Upper lobe of left lung (tissue), 4 donors: ENCODE measurements around the gene TET3.

Experiments
- EP300 ChIP-seq, 4 donors: sonication (generic); formaldehyde crosslinking; IDR thresholded peaks; one replicate each; pipeline ENCODE4 v1.5.1; 2017; ENCODE audit warnings: antibody characterized with exemption in 4 of 4, control low read depth in 2 of 4
- POLR2A ChIP-seq, 4 donors: fragments of 450-650 bp; IDR thresholded peaks; one replicate each; pipeline ENCODE4 v1.5.1; 2016 to 2017; ENCODE audit warnings: antibody characterized with exemption in 4 of 4, mild to moderate bottlenecking in 2 of 4
- POLR2AphosphoS5 ChIP-seq, 2 donors: sonication (generic); formaldehyde crosslinking; IDR thresholded peaks; one replicate each; pipeline ENCODE4 v1.5.1; 2017; ENCODE audit warnings: antibody characterized with exemption in 2 of 2
- TF ChIP-seq, protein P1 (sequence below), 6 experiments: fragments of 450-650 bp in 4 of 6; fragments of 200-600 bp in 2 of 6; sonication (generic) in 2 of 6; IDR thresholded peaks; one replicate each; pipeline ENCODE4 v1.5.1; 2016 to 2019; ENCODE audit warnings: antibody characterized with exemption in 6 of 6

DNA sequence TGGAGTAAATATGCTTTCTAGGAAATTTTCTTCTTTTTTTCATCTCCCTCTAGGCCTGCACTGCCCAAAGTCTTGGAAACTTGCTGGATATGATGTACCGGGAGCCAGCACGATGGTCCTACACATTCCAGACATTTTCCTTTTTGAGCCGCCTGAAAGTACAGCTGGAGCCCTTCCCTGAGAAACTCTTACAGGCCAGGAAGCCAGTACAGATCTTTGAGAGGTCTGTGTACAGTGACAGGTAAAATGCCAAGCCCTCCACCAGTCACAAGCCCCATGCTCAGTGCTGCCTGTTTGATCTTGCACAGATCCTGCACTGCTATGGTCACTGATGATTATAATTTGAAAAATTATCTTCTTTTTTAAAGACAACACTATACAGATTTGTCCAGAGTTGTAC is 38.0 kb upstream of the TET3 start:
- no peak for TF ChIP-seq POLR2A (IDR thresholded peaks at IDR 0.05)
- TF ChIP-seq, protein P1, sequence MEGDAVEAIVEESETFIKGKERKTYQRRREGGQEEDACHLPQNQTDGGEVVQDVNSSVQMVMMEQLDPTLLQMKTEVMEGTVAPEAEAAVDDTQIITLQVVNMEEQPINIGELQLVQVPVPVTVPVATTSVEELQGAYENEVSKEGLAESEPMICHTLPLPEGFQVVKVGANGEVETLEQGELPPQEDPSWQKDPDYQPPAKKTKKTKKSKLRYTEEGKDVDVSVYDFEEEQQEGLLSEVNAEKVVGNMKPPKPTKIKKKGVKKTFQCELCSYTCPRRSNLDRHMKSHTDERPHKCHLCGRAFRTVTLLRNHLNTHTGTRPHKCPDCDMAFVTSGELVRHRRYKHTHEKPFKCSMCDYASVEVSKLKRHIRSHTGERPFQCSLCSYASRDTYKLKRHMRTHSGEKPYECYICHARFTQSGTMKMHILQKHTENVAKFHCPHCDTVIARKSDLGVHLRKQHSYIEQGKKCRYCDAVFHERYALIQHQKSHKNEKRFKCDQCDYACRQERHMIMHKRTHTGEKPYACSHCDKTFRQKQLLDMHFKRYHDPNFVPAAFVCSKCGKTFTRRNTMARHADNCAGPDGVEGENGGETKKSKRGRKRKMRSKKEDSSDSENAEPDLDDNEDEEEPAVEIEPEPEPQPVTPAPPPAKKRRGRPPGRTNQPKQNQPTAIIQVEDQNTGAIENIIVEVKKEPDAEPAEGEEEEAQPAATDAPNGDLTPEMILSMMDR (IDR thresholded peaks at IDR 0.05): no peak
- no peak for TF ChIP-seq POLR2AphosphoS5 (IDR thresholded peaks at IDR 0.05)
- TF ChIP-seq EP300 (IDR thresholded peaks at IDR 0.05): no peak
